A673 (cell line): ENCODE measurements around the gene MYMK. TPM values are rescaled to one million over a fixed set of nuclear protein-coding genes. Genes with fewer than 3 reads are reported as not detected.

Experiments used
- BruUV-seq: library from RNA; stranded (reverse); fragments of 400-500 nt; replicated peaks from 2 replicates; lab custom pipeline; 2021; lab: Mats Ljungman, UMichigan
- CTCF ChIA-PET: fragments of 300-600 bp; sonication (Branson Sonifier 250); formaldehyde crosslinking; loops from one replicate; lab custom pipeline; 2022; ENCODE audit warnings: antibody characterized with exemption; lab: Charles Lee
- POLR2A ChIA-PET: fragments of 300-600 bp; sonication (Branson Sonifier 250); formaldehyde crosslinking; loops from one replicate; lab custom pipeline; 2022; ENCODE audit warnings: antibody characterized with exemption; ENCODE audit not compliant: low non-redundant PET; lab: Charles Lee
- DNase-seq: peaks from one replicate; pipeline ENCODE4 v3.0.0-alpha.2; 2015; ENCODE audit warnings: low spot score
- H3K27ac ChIP-seq: fragments of 200-600 bp; sonication (generic); 2 replicates; pipeline ENCODE4 v1.5.1; 2016; ENCODE audit warnings: mixed run types, low read depth, mild to moderate bottlenecking, mixed read lengths, antibody characterized with exemption, low read length; ENCODE audit not compliant: poor library complexity, severe bottlenecking
- H3K27me3 ChIP-seq: fragments of 200-600 bp; sonication (generic); replicated peaks from 2 replicates; pipeline ENCODE4 v1.6.1; 2017; ENCODE audit warnings: mixed run types, low read depth, mild to moderate bottlenecking, mixed read lengths, antibody characterized with exemption, low read length; ENCODE audit not compliant: insufficient read depth, poor library complexity
- H3K36me3 ChIP-seq: fragments of 200-600 bp; sonication (generic); 2 replicates; pipeline ENCODE4 v1.6.1; 2016; ENCODE audit warnings: mixed run types, mild to moderate bottlenecking, mixed read lengths, antibody characterized with exemption, low read length; ENCODE audit not compliant: insufficient read depth, poor library complexity, severe bottlenecking
- H3K4me1 ChIP-seq: fragments of 200-600 bp; sonication (generic); 2 replicates; pipeline ENCODE4 v1.6.1; 2017; ENCODE audit warnings: mixed run types, mild to moderate bottlenecking, mixed read lengths, antibody characterized with exemption, low read length; ENCODE audit not compliant: insufficient read depth, poor library complexity, severe bottlenecking
- H3K4me3 ChIP-seq: fragments of 200-600 bp; sonication (generic); 2 replicates; pipeline ENCODE4 v1.5.1; 2016; ENCODE audit warnings: low read depth, mixed run types, mild to moderate bottlenecking, mixed read lengths, low read length; ENCODE audit not compliant: poor library complexity, severe bottlenecking
- H3K9me3 ChIP-seq: fragments of 200-600 bp; sonication (generic); 2 replicates; pipeline ENCODE4 v1.6.1; 2016; ENCODE audit warnings: mixed run types, low read depth, mild to moderate bottlenecking, mixed read lengths, antibody characterized with exemption, low read length; ENCODE audit not compliant: poor library complexity, severe bottlenecking
- EZH2 ChIP-seq: fragments of 200-600 bp; sonication (generic); IDR thresholded peaks from 2 replicates; pipeline ENCODE4 v1.6.1; 2017; ENCODE audit warnings: borderline replicate concordance, low read depth, mild to moderate bottlenecking, mixed read lengths, antibody characterized with exemption, low read length; ENCODE audit not compliant: poor library complexity, severe bottlenecking
- intact Hi-C: fragments of 100-400 bp; cut with micrococcal nuclease; formaldehyde crosslinking; loops from one replicate; pipeline ENCODE4 v1.10.0; 2022; ENCODE audit not compliant: unreplicated experiment
- total RNA-seq: library from RNA; stranded (reverse); gene quantifications from 2 replicates; pipeline ENCODE4 v1.2.3, GENCODE V29; 2021
- TF ChIP-seq, protein P1 (sequence below): fragments of 300-800, 200-600 bp; sonication (generic); conservative IDR thresholded peaks from 2 replicates; pipeline ENCODE4 v1.5.1; 2017; ENCODE audit warnings: low read depth, mild to moderate bottlenecking, antibody characterized with exemption, low read length, moderate library complexity, mixed read lengths

Gene MYMK
- total RNA-seq, 1 experiment from 2014 or later = not detected

DNA sequence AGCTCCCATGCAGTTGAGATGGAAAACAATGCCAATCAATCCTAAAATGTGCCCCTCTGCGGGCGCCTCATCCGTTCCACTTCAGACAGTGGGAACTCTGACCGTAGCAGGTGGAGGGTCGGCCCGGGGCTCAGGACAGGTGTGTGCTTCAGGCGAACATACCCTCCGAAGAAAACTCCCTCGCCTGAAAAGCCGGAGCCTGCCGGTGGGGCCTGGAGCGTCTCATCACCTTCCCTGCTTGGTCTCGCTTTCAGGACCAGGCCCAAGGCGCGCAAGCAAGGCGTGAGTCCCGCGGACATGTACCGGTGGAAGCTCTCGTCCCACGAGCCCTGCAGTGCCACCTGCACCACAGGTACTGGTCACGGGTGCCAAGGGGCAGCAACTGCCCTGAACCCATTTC, 36.2 kb upstream of the MYMK start:
- no peaks in the 10 kb centered on the region for H3K9me3 ChIP-seq
- CTCF ChIA-PET = no interaction called here
- TF ChIP-seq, protein P1, sequence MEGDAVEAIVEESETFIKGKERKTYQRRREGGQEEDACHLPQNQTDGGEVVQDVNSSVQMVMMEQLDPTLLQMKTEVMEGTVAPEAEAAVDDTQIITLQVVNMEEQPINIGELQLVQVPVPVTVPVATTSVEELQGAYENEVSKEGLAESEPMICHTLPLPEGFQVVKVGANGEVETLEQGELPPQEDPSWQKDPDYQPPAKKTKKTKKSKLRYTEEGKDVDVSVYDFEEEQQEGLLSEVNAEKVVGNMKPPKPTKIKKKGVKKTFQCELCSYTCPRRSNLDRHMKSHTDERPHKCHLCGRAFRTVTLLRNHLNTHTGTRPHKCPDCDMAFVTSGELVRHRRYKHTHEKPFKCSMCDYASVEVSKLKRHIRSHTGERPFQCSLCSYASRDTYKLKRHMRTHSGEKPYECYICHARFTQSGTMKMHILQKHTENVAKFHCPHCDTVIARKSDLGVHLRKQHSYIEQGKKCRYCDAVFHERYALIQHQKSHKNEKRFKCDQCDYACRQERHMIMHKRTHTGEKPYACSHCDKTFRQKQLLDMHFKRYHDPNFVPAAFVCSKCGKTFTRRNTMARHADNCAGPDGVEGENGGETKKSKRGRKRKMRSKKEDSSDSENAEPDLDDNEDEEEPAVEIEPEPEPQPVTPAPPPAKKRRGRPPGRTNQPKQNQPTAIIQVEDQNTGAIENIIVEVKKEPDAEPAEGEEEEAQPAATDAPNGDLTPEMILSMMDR = no peak
- no peak for TF ChIP-seq EZH2
- no peak overlapping the region for H3K27ac ChIP-seq
- intact Hi-C loops = no loop called here
- H3K4me1 ChIP-seq = peaks cover 15% of the 10 kb centered on the region
- H3K36me3 ChIP-seq = no peaks in the 10 kb centered on the region
- H3K4me3 ChIP-seq = no peak overlapping the region
- DNase-seq = no peak
- POLR2A ChIA-PET = no interaction called here
- BruUV-seq = no TSS peak
- H3K27me3 ChIP-seq = no peaks in the 10 kb centered on the region

DNA sequence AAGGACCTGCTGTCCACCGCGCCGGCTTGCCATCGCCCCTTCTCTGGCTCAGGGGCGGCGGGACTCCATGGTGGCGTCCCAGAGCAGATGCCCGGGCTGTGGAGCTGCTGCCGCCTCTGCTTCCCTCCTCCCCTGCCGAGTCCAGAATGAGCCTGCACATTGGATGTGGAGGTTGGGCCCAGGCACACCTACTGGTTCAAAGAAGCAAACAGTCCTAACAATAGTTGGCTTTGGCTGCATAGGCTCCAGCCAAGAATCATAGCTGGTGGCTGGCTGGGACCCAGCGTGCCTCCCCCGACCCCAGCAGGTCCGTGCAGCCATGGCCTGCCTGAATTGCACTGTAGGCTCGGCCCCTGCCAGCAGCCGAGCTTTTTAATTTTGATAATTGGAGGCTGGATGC, 35.6 kb upstream of the MYMK start:
- ChIA-PET CTCF (no interaction called here), POLR2A (no interaction called here)
- peaks cover 15% of the 10 kb centered on the region for H3K4me1 ChIP-seq
- no peaks in the 10 kb centered on the region for H3K36me3 ChIP-seq
- BruUV-seq = no TSS peak
- intact Hi-C loops = no loop called here
- H3K9me3 ChIP-seq = no peaks in the 10 kb centered on the region
- DNase-seq = no peak
- no peak for TF ChIP-seq EZH2
- TF ChIP-seq, protein P1 = no peak
- no peak overlapping the region for H3K4me3 ChIP-seq
- H3K27ac ChIP-seq = no peak overlapping the region
- no peaks in the 10 kb centered on the region for H3K27me3 ChIP-seq

DNA sequence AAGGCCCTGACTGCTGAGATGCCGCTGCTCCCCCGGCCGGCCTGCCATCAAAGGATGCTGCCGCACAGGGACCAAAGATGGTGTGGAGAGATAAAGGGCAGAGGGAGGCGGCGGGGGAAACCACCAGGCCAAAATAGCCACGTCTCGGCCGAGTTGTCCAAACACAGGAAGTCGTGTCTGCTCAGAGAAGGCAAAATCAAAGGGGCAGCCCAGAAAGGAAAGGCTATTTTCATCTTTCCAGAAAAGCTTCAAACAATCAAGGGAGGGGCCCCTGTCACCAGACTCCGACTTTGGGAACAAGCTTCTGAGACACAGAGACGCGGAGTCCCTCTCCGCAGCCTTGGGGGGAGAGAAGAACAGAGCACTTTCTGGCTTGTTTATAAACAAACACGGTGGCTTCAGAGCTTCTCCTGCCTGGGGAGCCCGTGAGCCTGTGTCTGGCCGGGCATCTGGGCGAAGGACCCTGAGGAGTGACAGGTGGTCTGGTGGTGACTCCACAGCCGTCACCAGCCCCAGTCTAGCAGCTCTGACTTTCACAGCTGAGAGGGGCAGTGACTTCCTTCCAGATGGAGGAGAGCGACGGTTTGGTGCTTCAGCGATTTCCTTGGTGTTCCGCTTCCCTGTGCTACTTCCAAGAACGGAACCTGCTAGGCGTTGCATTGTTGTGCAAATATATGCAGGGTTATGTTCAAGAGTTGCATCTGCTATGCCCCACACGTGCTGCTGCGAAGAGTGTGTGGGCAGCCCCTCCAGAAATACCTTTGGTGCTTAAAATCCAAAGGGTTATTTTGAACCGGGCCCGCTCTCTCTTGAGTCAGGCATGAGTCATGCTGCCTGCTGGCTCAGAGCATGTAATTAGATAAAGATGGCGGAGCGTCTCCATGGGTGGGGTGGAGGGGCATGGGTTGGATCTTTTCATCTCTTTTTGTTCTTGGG, 33.7 kb upstream of the MYMK start:
- H3K9me3 ChIP-seq = no peaks in the 10 kb centered on the region
- CTCF ChIA-PET = no interaction called here
- DNase-seq = peak; percentile 87
- H3K27me3 ChIP-seq = no peaks in the 10 kb centered on the region
- intact Hi-C loops = no loop called here
- POLR2A ChIA-PET = no interaction called here
- H3K27ac ChIP-seq = peak overlapping the region; percentile 32
- H3K36me3 ChIP-seq = no peaks in the 10 kb centered on the region
- H3K4me1 ChIP-seq = peaks cover 13% of the 10 kb centered on the region
- BruUV-seq = no TSS peak
- no peak overlapping the region for H3K4me3 ChIP-seq
- TF ChIP-seq, protein P1 = no peak
- TF ChIP-seq EZH2 = no peak
